ENCODE results near the gene THADA.
"Not testable (repeated sequence)": the region's sequence is repeated elsewhere in the genome, so short reads cannot be mapped to it uniquely, and the experiment has no call there.

Gene THADA

GRCh38 chr2:43199492-43200488 is 396.0 kb downstream of the THADA start:
- no peak for DNase-seq

DNA sequence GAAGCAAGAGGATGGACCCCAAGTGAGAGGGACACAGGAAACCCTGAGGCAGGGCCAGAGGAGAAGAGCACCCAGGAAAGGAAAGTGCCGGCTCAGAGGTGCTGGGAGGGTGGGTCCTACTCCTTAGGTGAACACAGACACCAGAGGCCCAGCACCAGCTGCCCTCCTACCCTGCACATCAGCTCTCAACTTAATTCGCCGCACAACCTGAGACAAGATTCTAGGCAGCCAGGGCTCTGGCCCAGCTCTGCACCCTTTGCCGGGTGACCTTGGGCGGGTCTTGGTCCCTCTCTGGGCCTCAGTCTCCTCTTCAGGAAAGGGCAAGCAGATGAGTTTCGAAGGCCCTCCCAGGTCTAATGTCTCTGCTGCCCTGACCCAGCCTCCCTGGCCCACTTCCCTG is 397.6 kb downstream of the THADA start:
- DNase-seq = no peak

DNA sequence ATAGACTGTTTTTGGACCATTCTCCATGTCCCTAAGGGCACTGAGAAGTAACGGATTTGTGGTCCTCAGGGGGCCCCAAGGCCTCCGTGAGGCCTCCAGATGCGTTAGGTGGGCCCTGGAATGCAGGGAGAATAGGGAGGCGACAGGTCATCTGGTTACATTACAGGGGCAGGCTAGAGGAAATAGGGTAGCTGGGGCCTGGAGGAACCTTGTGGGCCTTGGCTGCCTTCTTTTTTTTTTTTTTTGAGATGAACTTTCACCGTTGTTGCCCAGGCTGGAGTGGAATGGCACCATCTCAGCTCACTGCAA is 398.3 kb downstream of the THADA start:
- DNase-seq = no peak

DNA sequence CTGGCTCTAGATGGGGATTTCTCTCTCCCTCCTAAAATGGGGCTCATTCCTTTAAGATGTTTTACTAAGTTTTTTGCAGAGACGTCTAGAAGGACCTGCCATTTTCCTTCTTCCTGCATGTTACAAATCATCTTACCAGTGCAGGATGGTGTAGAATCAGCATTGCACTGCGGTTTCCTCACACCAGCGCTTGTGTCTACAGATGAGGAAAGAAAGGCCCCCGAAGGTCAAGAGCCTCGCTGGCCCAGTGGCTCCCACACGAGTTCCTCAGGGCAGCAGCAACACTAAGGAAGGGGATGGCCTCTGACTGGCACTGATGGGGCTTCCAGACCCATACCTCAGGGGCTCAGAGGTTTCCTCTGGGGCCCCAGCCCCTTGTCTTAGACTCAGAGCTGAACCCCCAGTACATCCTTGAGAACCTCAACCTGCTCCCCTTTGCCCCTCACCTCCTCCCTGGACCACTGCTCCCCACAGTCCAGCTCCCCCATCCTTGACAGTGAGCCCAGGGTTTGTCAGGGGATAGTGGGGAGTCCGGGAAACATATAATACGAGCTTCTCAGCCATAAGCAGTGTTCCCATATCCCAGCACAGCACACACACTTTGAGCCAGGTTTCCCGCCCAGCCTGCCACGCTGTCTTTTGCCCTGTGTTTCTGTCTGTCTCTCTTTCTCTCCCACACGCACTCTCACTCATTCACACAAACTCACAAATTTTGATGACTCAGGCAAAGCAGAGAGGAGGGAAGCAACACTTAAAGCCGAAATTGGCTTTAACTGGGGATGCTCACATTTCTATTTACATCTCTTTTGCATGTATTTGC is 398.9 kb downstream of the THADA start:
- DNase-seq = no peak

GRCh38 chr2:43194121-43194869 is 401.5 kb downstream of the THADA start:
- DNase-seq = no peak

DNA sequence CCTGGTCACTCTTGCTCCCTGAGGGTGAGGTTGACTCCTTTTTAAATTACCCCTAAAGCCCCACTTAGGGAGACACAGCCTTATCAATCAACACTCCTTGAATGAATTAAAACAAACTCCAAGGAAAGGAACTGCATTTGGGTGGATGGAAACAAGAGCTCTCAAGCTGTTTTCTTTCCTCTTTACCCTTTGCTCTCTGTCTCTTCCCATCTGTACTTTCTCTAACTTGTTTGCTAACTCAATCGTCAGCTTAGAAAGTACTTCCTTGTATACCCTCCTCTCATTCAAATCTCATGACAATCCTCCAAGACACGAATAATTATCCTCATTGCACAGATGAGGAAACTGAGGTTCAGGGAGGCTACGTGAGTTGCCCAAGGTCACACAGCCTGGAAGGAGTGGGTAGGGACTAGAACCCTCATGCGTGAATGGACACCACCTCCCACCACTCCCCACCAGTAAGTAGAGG is 402.2 kb downstream of the THADA start:
- DNase-seq = no peak

DNA sequence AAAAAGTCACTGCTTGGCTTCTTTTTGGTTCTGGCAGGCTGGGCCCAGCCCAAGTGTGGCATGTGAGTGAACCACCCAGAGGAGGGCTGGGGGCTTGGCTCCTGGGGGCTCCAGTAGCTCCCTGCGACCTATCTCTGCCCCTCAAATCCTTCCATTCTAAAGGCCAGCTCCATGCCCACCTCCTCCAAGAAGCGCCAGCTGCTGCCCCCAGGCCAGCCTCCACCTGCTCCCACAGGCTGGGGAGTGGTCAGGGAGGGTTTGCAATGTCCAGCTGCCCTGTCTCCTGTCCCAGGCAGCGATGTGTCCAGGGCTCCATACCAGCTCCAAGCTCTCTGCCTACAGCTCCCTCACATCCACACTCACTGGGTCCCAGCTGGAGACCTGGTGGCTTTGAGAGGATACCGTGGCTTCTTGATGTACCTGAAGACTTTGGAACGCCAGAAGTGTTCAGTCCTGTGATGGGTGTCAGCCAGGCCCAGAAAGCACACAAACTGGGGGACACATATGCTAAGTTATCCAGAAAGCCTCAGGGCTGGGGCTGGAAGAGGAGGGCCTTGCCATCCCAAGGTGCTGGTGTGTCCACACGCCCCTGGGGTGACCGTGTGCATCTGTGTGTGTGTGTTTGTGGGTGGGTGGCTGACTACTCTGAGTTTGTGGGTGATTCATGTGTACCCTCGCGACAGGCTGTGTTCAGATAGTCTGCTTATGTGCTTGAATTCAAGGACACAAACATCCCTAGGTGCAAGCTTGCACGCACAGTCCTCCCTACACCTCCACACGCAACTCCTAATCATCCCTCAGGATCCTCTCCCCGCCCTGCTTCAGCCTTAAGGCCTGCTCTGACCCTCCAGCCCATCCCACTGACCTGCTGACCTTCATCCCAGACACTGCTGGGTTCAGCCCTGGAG is 402.8 kb downstream of the THADA start:
- DNase-seq = no peak

GRCh38 chr2:43191947-43192516 is 403.8 kb downstream of the THADA start:
- no peak for DNase-seq

DNA sequence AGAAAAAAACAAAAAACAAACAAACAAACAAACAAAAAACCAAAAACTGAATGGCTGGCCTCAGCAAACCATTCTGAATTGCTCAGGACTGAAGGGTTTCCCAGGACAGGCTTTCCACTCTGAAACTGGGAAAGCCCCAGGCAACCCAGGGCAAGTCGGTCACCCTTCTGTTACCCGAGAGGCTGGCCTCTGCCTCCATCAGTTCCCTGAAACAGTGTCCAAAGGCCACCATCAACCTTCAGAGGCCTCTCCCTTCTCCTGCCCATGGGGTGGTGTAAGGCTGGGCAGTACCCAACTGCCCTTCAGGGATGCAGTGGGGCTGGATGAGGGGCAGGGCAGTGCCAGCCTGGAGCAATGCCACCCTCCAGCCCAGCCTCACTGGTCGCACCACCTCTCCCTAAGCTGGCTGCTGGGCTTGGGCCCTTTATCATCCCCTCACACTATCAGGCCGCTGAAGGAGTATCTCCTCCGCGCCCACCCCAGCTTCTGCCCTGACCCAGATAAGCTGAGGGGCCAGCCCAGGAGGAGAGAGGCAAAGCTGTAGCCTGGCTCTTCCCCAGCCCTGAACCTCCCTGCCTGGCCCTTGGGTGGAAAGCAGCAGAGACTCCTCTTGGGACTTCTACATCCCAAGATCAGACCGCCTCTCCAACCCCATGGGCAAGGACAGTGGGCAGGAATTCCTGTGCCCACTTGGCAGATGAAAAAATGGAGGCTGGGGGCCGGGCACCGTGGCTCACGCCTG is 405.4 kb downstream of the THADA start:
- DNase-seq = no peak

GRCh38 chr2:43189861-43190260 is 406.0 kb downstream of the THADA start:
- not testable (repeated sequence) for DNase-seq

- no peak for DNase-seq
Observed at GRCh38 chr2:43188561-43189386, 407.1 kb downstream of the THADA start.

- DNase-seq = no peak
Observed at GRCh38 chr2:43186679-43187374, 409.0 kb downstream of the THADA start.

DNA sequence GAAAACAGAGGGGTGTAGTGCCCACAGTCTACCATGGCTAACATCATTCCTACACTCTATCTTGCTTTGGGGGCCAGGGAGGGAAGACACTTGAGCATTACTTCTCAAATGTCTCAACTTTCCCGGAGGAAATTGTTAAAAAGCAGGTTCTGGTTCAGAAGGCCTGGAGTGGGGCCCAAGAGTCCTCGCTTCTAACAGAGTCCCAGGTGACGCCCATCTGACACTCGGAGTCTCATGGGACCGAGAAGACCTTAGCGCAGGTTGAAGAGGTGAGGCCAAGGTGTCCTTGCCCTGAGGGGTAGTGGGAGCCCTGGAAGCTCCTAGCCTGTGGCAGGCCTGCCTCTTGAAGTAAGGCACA is 409.5 kb downstream of the THADA start:
- DNase-seq = no peak

DNA sequence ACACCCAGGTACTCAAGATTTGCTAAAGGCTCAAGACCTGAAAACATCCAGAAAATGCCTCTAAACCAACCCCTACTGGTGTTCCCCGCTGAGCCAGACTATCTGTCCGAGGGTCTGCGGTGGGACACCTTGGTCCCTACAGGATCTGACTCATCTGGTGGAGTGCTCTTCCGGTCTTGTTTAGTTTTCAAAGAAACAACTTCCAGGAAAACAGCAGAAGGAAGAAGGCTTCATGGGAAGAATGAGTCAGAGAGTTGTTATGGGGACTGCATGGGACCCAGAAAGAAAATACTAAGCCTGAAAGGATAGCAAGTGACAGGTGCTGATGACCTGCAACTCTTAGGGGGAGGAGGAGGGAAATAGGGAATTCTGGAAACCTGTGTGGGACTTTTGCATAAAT is 410.7 kb downstream of the THADA start:
- no peak for DNase-seq

DNA sequence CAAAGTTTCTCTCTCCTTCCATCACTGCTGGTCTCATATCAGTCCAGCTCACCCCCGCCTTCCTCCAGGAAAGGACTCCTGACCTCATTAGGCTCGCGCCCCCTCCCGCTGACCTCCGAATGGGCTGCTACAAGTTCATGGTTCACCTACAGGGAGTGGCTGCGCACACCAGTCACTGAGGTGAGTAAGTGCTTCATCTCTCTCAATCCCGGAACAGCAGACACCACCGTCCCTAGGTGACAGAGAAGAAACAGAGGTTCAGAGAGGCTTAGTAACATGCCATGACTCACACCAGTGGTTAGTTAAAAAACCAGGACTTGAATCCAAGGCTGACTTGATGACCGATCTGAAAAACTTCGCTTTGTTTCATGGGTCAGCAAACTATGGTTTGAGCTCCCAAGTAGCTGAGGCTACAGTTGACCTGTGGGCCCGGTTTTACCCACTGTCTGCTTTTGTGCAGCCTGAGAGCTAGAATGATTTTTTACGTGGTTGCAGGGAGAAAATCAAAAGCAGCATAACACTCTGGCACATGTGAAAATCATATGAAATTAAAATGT is 411.4 kb downstream of the THADA start:
- no peak for DNase-seq

- no peak for DNase-seq
Observed at GRCh38 chr2:43183743-43184142, 412.1 kb downstream of the THADA start.

GRCh38 chr2:43180897-43181296 is 414.9 kb downstream of the THADA start:
- no peak for DNase-seq
